MM.1S (cell line): ENCODE results near the gene TMEM116.

Experiments used
- EZH2 ChIP-seq: fragments of 300-600 bp; sonication (generic); optimal IDR thresholded peaks from 2 replicates; pipeline ENCODE3; 2017; ENCODE audit warnings: low read depth, mild to moderate bottlenecking, antibody characterized with exemption, low read length, mixed read lengths
- EZH2phosphoT487 ChIP-seq: fragments of 300-600 bp; sonication (generic); IDR thresholded peaks from 2 replicates; pipeline ENCODE4 v1.6.1; 2018; ENCODE audit warnings: antibody characterized with exemption, low read length
- TF ChIP-seq, protein P1 (sequence below): fragments of 300-600 bp; sonication (generic); IDR thresholded peaks from 2 replicates; pipeline ENCODE4 v1.5.1; 2016; ENCODE audit warnings: antibody characterized with exemption, low read length, mixed read lengths

DNA sequence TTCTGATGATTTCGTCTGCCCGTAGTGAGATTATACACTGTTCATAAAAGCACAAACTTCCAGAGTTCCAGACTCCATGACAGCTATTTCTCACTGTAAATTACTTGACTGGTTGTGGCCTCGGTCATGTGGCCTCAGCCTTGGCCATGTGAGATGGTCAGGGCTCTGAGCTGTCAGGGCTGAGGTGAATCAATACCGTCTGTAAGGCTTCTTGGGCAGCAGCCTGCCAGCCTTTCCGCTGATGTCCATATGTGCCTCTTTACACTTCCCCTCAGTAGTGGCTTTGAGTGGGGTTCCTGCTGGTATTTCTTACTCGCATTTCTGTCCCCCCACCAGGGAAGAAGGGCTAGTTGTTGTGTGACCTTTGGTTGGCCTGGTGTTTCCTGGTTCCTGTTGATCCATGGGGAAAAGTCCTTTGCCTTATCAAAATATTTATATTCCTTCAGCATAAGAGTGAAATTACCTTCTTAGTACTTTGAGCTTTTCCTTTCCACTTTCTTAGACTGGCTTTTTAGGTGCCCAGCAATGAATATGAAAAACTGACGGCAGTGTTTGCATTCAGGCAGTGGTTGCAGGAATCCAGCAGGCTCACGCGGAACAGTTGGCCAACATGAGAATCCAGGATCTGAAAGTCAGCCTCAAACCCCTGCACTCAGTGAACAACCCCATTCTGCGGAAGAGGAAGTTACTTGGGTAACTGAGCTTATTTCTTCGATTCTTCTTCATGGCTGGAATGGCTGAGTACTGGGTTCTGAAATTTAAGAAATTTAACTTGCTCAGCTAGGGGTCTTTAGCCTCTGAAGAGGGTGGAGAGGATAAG is 124.8 kb downstream of the TMEM116 start:
- TF ChIP-seq, protein P1, sequence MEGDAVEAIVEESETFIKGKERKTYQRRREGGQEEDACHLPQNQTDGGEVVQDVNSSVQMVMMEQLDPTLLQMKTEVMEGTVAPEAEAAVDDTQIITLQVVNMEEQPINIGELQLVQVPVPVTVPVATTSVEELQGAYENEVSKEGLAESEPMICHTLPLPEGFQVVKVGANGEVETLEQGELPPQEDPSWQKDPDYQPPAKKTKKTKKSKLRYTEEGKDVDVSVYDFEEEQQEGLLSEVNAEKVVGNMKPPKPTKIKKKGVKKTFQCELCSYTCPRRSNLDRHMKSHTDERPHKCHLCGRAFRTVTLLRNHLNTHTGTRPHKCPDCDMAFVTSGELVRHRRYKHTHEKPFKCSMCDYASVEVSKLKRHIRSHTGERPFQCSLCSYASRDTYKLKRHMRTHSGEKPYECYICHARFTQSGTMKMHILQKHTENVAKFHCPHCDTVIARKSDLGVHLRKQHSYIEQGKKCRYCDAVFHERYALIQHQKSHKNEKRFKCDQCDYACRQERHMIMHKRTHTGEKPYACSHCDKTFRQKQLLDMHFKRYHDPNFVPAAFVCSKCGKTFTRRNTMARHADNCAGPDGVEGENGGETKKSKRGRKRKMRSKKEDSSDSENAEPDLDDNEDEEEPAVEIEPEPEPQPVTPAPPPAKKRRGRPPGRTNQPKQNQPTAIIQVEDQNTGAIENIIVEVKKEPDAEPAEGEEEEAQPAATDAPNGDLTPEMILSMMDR = no peak
- no peak for TF ChIP-seq EZH2
- no peak for TF ChIP-seq EZH2phosphoT487
